ENCODE measurements around the gene TC2N. TPM values are rescaled to one million over a fixed set of nuclear protein-coding genes. Genes with fewer than 3 reads are reported as not detected.

The TC2N gene
- total and polyA plus RNA-seq, 2 experiments from 2014 or later = 10.0 to 35.0 TPM

- DNase-seq (ENCODE audit: low spot score) (no peak), ATAC-seq (no peak)
- Histone ChIP-seq H3K79me2 (replicated peaks; ENCODE audit: insufficient read depth) (no peaks in the 10 kb centered on the region), H3K36me3 (ENCODE audit: insufficient read depth) (no peaks in the 10 kb centered on the region), H3F3A (replicated peaks; ENCODE audit: low read depth) (no peaks in the 10 kb centered on the region), H4K20me1 (replicated peaks; ENCODE audit: insufficient read depth) (no peaks in the 10 kb centered on the region), H3K27me3 (ENCODE audit: insufficient read depth) (no peaks in the 10 kb centered on the region), H2AFZ (no peak overlapping the region), H3K4me3 (no peak overlapping the region), H3K9me2 (ENCODE audit: insufficient read depth) (no peaks in the 10 kb centered on the region), H3K27ac (ENCODE audit: low read depth) (no peak overlapping the region), H3K4me2 (no peak overlapping the region), H3K4me1 (ENCODE audit: insufficient read depth) (no peaks in the 10 kb centered on the region)
- Mint-ChIP-seq H3K4me1 (peaks cover 7% of the 10 kb centered on the region; the same call in 2 of the 3 replicates), H3K27ac (no peak overlapping the region), H3K4me3 (no peak overlapping the region), H3K27me3 (ENCODE audit: insufficient read depth, low read depth, poor library complexity) (peaks cover 2% of the 10 kb centered on the region), H3K9me3 (no peaks in the 10 kb centered on the region), H3K36me3 (ENCODE audit: low read depth) (no peaks in the 10 kb centered on the region)
- TF ChIP-seq STAT1 (IDR thresholded peaks at IDR 0.05; ENCODE audit: unreplicated experiment) (no peak), POLR2AphosphoS5 (IDR thresholded peaks at IDR 0.05; ENCODE audit: low read depth) (no peak), JUNB (IDR thresholded peaks at IDR 0.05; ENCODE audit: unreplicated experiment) (no peak), NANOG (IDR thresholded peaks at IDR 0.05; ENCODE audit: borderline replicate concordance) (no peak), EZH2 (IDR thresholded peaks at IDR 0.05; ENCODE audit: low read depth, unreplicated experiment) (no peak), EZH2phosphoT487 (IDR thresholded peaks at IDR 0.05; ENCODE audit: unreplicated experiment) (no peak), CTCF (conservative IDR thresholded peaks at IDR 0.05; ENCODE audit: low read depth in 2 of 2) (no peak), CREB1 (CRISPR knock-in tag; IDR thresholded peaks at IDR 0.05; ENCODE audit: low read depth) (no peak), ZNF331 (CRISPR knock-in tag; IDR thresholded peaks at IDR 0.05; ENCODE audit: low read depth) (no peak), ZNF114 (CRISPR knock-in tag; IDR thresholded peaks at IDR 0.05) (no peak), ZNF462 (CRISPR knock-in tag; IDR thresholded peaks at IDR 0.05) (no peak)
- TF ChIP-seq, protein P1, sequence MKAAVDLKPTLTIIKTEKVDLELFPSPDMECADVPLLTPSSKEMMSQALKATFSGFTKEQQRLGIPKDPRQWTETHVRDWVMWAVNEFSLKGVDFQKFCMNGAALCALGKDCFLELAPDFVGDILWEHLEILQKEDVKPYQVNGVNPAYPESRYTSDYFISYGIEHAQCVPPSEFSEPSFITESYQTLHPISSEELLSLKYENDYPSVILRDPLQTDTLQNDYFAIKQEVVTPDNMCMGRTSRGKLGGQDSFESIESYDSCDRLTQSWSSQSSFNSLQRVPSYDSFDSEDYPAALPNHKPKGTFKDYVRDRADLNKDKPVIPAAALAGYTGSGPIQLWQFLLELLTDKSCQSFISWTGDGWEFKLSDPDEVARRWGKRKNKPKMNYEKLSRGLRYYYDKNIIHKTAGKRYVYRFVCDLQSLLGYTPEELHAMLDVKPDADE (IDR thresholded peaks at IDR 0.05) = no peak
These were observed 8.4 kb upstream of the TC2N start for GRCh38 chr14:91875525-91876286.

Measured in GM23338 (cell line).